Measurements from ENCODE around the gene KCNC3. TPM values are rescaled to one million over a fixed set of nuclear protein-coding genes. Genes with fewer than 3 reads are reported as not detected.
A peak's percentile ranks its signal among the peaks of the same experiment; 100 is the strongest.

KCNC3 gene
- total RNA-seq, 1 donor from 2014 or later: 9.3 TPM

GRCh38 chr19:50376166-50377050, 47.2 kb upstream of the KCNC3 start, which contains the start of gene NR1H2:
Gene NR1H2 (plus strand): TSS chr19:50376457. CDS start chr19:50377606, 1,149 bp downstream.
- H3K4me1 Mint-ChIP-seq (ENCODE audit: low read depth): peaks cover 7% of the 10 kb centered on the region
- peak; percentile 97 for DNase-seq (ENCODE audit: low spot score)
- no peaks in the 10 kb centered on the region for H3K9me3 Mint-ChIP-seq (ENCODE audit: low read depth)
- no peak for TF ChIP-seq CTCF (IDR thresholded peaks at IDR 0.05)
- H3K27me3 Mint-ChIP-seq (ENCODE audit: low read depth): no peaks in the 10 kb centered on the region
- peaks cover 9% of the 10 kb centered on the region for H3K36me3 Mint-ChIP-seq (ENCODE audit: low read depth)
- H3K4me3 Mint-ChIP-seq (ENCODE audit: unreplicated experiment): peak within 1 kb of the TSS; percentile 83
- peak within 1 kb of the TSS; percentile 96 for H3K27ac Mint-ChIP-seq (ENCODE audit: unreplicated experiment)

GRCh38 chr19:50371914-50372475, 42.8 kb upstream of the KCNC3 start:
- DNase-seq (ENCODE audit: low spot score): no peak
- H3K27me3 Mint-ChIP-seq (ENCODE audit: low read depth): no peaks in the 10 kb centered on the region
- peaks cover 18% of the 10 kb centered on the region for H3K4me1 Mint-ChIP-seq (ENCODE audit: low read depth)
- no peak for TF ChIP-seq CTCF (IDR thresholded peaks at IDR 0.05)
- H3K9me3 Mint-ChIP-seq (ENCODE audit: low read depth): no peaks in the 10 kb centered on the region
- H3K36me3 Mint-ChIP-seq (ENCODE audit: low read depth): no peaks in the 10 kb centered on the region
- no peak overlapping the region for H3K27ac Mint-ChIP-seq (ENCODE audit: unreplicated experiment)
- H3K4me3 Mint-ChIP-seq (ENCODE audit: unreplicated experiment): no peak overlapping the region

- H3K27me3 Mint-ChIP-seq (ENCODE audit: low read depth): no peaks in the 10 kb centered on the region
- H3K9me3 Mint-ChIP-seq (ENCODE audit: low read depth): no peaks in the 10 kb centered on the region
- H3K4me3 Mint-ChIP-seq (ENCODE audit: unreplicated experiment): peak overlapping the region; percentile 89
- TF ChIP-seq CTCF (IDR thresholded peaks at IDR 0.05): peak; percentile 97
- peak; percentile 70 for DNase-seq (ENCODE audit: low spot score)
- peaks cover 13% of the 10 kb centered on the region for H3K4me1 Mint-ChIP-seq (ENCODE audit: low read depth)
- H3K36me3 Mint-ChIP-seq (ENCODE audit: low read depth): no peaks in the 10 kb centered on the region
- peak overlapping the region; percentile 91 for H3K27ac Mint-ChIP-seq (ENCODE audit: unreplicated experiment)
Observed at GRCh38 chr19:50368649-50369570, 39.7 kb upstream of the KCNC3 start.

GRCh38 chr19:50365434-50366306, 36.5 kb upstream of the KCNC3 start, which contains the start of gene NAPSA:
Gene NAPSA (minus strand): TSS chr19:50365639. CDS start chr19:50365621, 18 bp downstream.
- Mint-ChIP-seq H3K27ac (ENCODE audit: unreplicated experiment) (no peak within 1 kb of the TSS), H3K4me3 (ENCODE audit: unreplicated experiment) (no peak within 1 kb of the TSS), H3K9me3 (ENCODE audit: low read depth) (no peaks in the 10 kb centered on the region), H3K4me1 (ENCODE audit: low read depth) (peaks cover 13% of the 10 kb centered on the region), H3K27me3 (ENCODE audit: low read depth) (peaks cover 5% of the 10 kb centered on the region), H3K36me3 (ENCODE audit: low read depth) (no peaks in the 10 kb centered on the region)
- no peak for TF ChIP-seq CTCF (IDR thresholded peaks at IDR 0.05)
- no peak for DNase-seq (ENCODE audit: low spot score)
